Keratinocyte (primary cell): ENCODE data around the gene FDXACB1. TPM values are rescaled to one million over a fixed set of nuclear protein-coding genes. Genes with fewer than 3 reads are reported as not detected.

Experiments
- DNase-seq: peaks from one replicate; pipeline ENCODE4 v3.0.0-alpha.2; 2011; ENCODE audit warnings: low read depth, missing footprints, low spot score
- FAIRE-seq: peaks from 2 replicates; lab custom pipeline; 2011; peaks lifted over from hg19 to GRCh38; lab: Jason Lieb, UNC
- H2AFZ ChIP-seq: 2 replicates; pipeline ENCODE4 v1.6.0; 2012; ENCODE audit warnings: low read length, control low read depth, inconsistent platforms; ENCODE audit not compliant: control insufficient read depth
- H3K27ac ChIP-seq: 2 replicates; pipeline ENCODE4 v1.5.1; 2011; ENCODE audit warnings: low read length; ENCODE audit not compliant: control insufficient read depth, insufficient read depth
- H3K27me3 ChIP-seq: 3 replicates; pipeline ENCODE4 v1.6.0; 2011; ENCODE audit warnings: low read length; ENCODE audit not compliant: control insufficient read depth, insufficient read depth; ENCODE audit errors: extremely low read depth
- H3K36me3 ChIP-seq, 2 experiments: 2 replicates in 1 of 2; 3 replicates in 1 of 2; pipeline ENCODE4 v1.5.1; 2011; ENCODE audit warnings: low read length in 2 of 2, mild to moderate bottlenecking in 1 of 2; ENCODE audit not compliant: control insufficient read depth in 2 of 2, insufficient read depth in 2 of 2; ENCODE audit errors: extremely low read depth in 1 of 2
- H3K4me1 ChIP-seq: 3 replicates; pipeline ENCODE4 v1.5.1; 2011; ENCODE audit warnings: low read length; ENCODE audit not compliant: control insufficient read depth, insufficient read depth; ENCODE audit errors: extremely low read depth
- H3K4me2 ChIP-seq: 3 replicates; pipeline ENCODE4 v1.6.0; 2011; ENCODE audit warnings: low read depth, low read length; ENCODE audit not compliant: control insufficient read depth, insufficient read depth; ENCODE audit errors: extremely low read depth
- H3K4me3 ChIP-seq, 3 experiments: fragments of 200-600 bp in 1 of 3; sonication (generic) in 1 of 3; 2 replicates in 2 of 3; 3 replicates in 1 of 3; pipeline ENCODE4 v1.5.1; 2011 to 2016; ENCODE audit warnings: low read length in 3 of 3, mild to moderate bottlenecking in 3 of 3, control low read depth in 2 of 3, inconsistent platforms in 1 of 3, low read depth in 1 of 3, mixed read lengths in 1 of 3, mixed run types in 1 of 3, moderate library complexity in 1 of 3; ENCODE audit not compliant: control insufficient read depth in 2 of 3, insufficient read depth in 2 of 3; ENCODE audit errors: extremely low read depth in 1 of 3
- H3K79me2 ChIP-seq: 2 replicates; pipeline ENCODE4 v1.6.0; 2012; ENCODE audit warnings: low read length; ENCODE audit not compliant: control insufficient read depth, insufficient read depth
- H3K9ac ChIP-seq: 3 replicates; pipeline ENCODE4 v1.6.0; 2011; ENCODE audit warnings: low read length; ENCODE audit not compliant: control insufficient read depth, insufficient read depth; ENCODE audit errors: extremely low read depth
- H3K9me1 ChIP-seq: 3 replicates; pipeline ENCODE4 v1.6.0; 2011; ENCODE audit warnings: low read length; ENCODE audit not compliant: control insufficient read depth, insufficient read depth; ENCODE audit errors: extremely low read depth
- H3K9me3 ChIP-seq: 2 replicates; pipeline ENCODE4 v1.5.1; 2012; ENCODE audit warnings: low read depth, low read length; ENCODE audit not compliant: control insufficient read depth
- H4K20me1 ChIP-seq: 3 replicates; pipeline ENCODE4 v1.6.0; 2011; ENCODE audit warnings: low read length; ENCODE audit not compliant: control insufficient read depth, insufficient read depth; ENCODE audit errors: extremely low read depth
- EZH2 ChIP-seq: IDR thresholded peaks from one replicate; pipeline ENCODE4 v1.6.1; 2012; ENCODE audit warnings: inconsistent platforms, mild to moderate bottlenecking, low read length, moderate library complexity
- dilution Hi-C: fragments of 300-500 bp; cut with MboI; formaldehyde crosslinking; loops from one replicate; pipeline ENCODE4 v1.7.0; 2020; ENCODE audit warnings: low sequenced_read_pairs; ENCODE audit not compliant: extremely low pct_ligation_motif_present
- polyA plus RNA-seq, 5 experiments: library from polyadenylated mRNA; depleted of rRNA in 3 of 5; stranded (reverse) in 3 of 5; stranded (forward) in 1 of 5; unstranded in 1 of 5; fragments of >200 nt; gene quantifications; 1 replicate in 1 of 5; 2 replicates in 3 of 5; 3 replicates in 1 of 5; pipeline versions ENCODE4 v1.2.1 to v1.2.3, GENCODE V29; 2011 to 2012; ENCODE audit warnings: missing spikeins in 2 of 5, low read depth in 1 of 5, low replicate concordance in 1 of 5
- TF ChIP-seq, protein P1 (sequence below), 3 experiments: IDR thresholded peaks in 1 of 3; conservative IDR thresholded peaks in 1 of 3; optimal IDR thresholded peaks in 1 of 3; 2 replicates in 2 of 3; 3 replicates in 1 of 3; pipeline versions ENCODE3 to v1.5.1; 2011; ENCODE audit warnings: low read length in 3 of 3, mild to moderate bottlenecking in 3 of 3, moderate library complexity in 2 of 3, control low read depth in 1 of 3, inconsistent platforms in 1 of 3; ENCODE audit not compliant: insufficient read depth in 2 of 3; ENCODE audit errors: extremely low read depth in 1 of 3

The FDXACB1 gene
- polyA plus RNA-seq, 1 donor (not counting 4 experiments of a cell fraction or from before 2014, with no cell fraction given): 2.9 TPM

GRCh38 chr11:111851636-111852035 is 27.3 kb downstream of the FDXACB1 start:
- Histone ChIP-seq H3K4me3 (no peak overlapping the region), H3K36me3 (peaks cover 0 to 4% of the 10 kb centered on the region in 2 experiments), H4K20me1 (no peaks in the 10 kb centered on the region), H3K9ac (no peak overlapping the region), H2AFZ (no peak overlapping the region), H3K27me3 (no peaks in the 10 kb centered on the region), H3K79me2 (no peaks in the 10 kb centered on the region), H3K9me3 (no peaks in the 10 kb centered on the region), H3K4me1 (no peaks in the 10 kb centered on the region), H3K9me1 (peaks cover 3% of the 10 kb centered on the region), H3K4me2 (no peak overlapping the region), H3K27ac (no peak overlapping the region)
- FAIRE-seq: no peak
- DNase-seq: no peak
- no peak for TF ChIP-seq EZH2
- TF ChIP-seq, protein P1, sequence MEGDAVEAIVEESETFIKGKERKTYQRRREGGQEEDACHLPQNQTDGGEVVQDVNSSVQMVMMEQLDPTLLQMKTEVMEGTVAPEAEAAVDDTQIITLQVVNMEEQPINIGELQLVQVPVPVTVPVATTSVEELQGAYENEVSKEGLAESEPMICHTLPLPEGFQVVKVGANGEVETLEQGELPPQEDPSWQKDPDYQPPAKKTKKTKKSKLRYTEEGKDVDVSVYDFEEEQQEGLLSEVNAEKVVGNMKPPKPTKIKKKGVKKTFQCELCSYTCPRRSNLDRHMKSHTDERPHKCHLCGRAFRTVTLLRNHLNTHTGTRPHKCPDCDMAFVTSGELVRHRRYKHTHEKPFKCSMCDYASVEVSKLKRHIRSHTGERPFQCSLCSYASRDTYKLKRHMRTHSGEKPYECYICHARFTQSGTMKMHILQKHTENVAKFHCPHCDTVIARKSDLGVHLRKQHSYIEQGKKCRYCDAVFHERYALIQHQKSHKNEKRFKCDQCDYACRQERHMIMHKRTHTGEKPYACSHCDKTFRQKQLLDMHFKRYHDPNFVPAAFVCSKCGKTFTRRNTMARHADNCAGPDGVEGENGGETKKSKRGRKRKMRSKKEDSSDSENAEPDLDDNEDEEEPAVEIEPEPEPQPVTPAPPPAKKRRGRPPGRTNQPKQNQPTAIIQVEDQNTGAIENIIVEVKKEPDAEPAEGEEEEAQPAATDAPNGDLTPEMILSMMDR (optimal IDR thresholded peaks at IDR 0.05 in 1 of 3, IDR thresholded peaks at IDR 0.05 in 1 of 3, conservative IDR thresholded peaks at IDR 0.05 in 1 of 3; ENCODE audit: extremely low read depth in 1 of 3, insufficient read depth in 2 of 3, low read length in 3 of 3): peak in 1 of 3 experiments; percentile 51
- dilution Hi-C loops: no loop called here

DNA sequence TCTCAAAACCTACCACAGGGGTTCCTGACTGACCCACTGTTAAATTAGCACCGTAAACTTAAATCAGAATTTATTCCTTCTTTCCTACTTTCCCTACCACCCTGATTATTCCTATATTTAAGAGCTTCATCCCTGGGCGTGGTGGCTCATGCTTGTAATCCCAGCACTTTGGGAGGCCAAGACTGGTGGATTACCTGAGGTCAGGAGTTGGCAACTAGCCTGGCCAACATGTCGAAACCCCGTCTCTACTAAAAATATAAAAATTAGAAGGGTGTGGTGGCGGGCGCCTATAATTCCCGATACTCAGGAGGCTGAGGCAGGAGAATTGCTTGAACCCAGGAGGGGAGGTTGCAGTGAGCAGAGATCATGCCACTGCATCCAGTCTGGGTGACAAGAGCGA is 27.9 kb downstream of the FDXACB1 start:
- Histone ChIP-seq H3K4me1 (no peaks in the 10 kb centered on the region), H3K27me3 (no peaks in the 10 kb centered on the region), H3K4me3 (no peak overlapping the region), H3K9ac (no peak overlapping the region), H4K20me1 (no peaks in the 10 kb centered on the region), H3K4me2 (no peak overlapping the region), H2AFZ (no peak overlapping the region), H3K79me2 (no peaks in the 10 kb centered on the region), H3K9me1 (peaks cover 3% of the 10 kb centered on the region), H3K36me3 (peaks cover 0 to 4% of the 10 kb centered on the region in 2 experiments), H3K9me3 (no peaks in the 10 kb centered on the region), H3K27ac (no peak overlapping the region)
- no peak for DNase-seq
- dilution Hi-C loops: no loop called here
- TF ChIP-seq, protein P1 (optimal IDR thresholded peaks at IDR 0.05 in 1 of 3, IDR thresholded peaks at IDR 0.05 in 1 of 3, conservative IDR thresholded peaks at IDR 0.05 in 1 of 3; ENCODE audit: extremely low read depth in 1 of 3, insufficient read depth in 2 of 3, low read length in 3 of 3): no peak
- no peak for TF ChIP-seq EZH2
- no peak for FAIRE-seq
